HEK293T (cell line): ENCODE measurements around the gene PIK3CD.

Experiments used
- BHLHE40 ChIP-seq: fragments of 450-650 bp; IDR thresholded peaks from 2 replicates; pipeline ENCODE4 v1.6.1; 2016; ENCODE audit warnings: mild to moderate bottlenecking, moderate library complexity, borderline replicate concordance
- FOXA1 ChIP-seq: fragments of 450-650 bp; IDR thresholded peaks from 2 replicates; pipeline ENCODE4 v1.6.1; 2016; ENCODE audit warnings: mild to moderate bottlenecking
- L3MBTL2 ChIP-seq: fragments of 450-650 bp; conservative IDR thresholded peaks from 2 replicates; pipeline ENCODE4 v1.6.1; 2016; ENCODE audit warnings: mild to moderate bottlenecking
- NFRKB ChIP-seq: fragments of 450-650 bp; IDR thresholded peaks from 2 replicates; pipeline ENCODE4 v1.6.1; 2016; ENCODE audit warnings: mild to moderate bottlenecking, moderate library complexity
- PKNOX1 ChIP-seq: fragments of 450-650 bp; IDR thresholded peaks from 2 replicates; pipeline ENCODE4 v1.6.1; 2016
- SP1 ChIP-seq: fragments of 450-650 bp; IDR thresholded peaks from 2 replicates; pipeline ENCODE4 v1.6.1; 2017
- ZNF384 ChIP-seq: fragments of 450-650 bp; IDR thresholded peaks from 2 replicates; pipeline ENCODE4 v1.6.1; 2016

- no peak for TF ChIP-seq FOXA1
- TF ChIP-seq BHLHE40 = no peak
- no peak for TF ChIP-seq ZNF384
- TF ChIP-seq NFRKB = no peak
- TF ChIP-seq SP1 = no peak
- no peak for TF ChIP-seq L3MBTL2
- TF ChIP-seq PKNOX1 = no peak
Measured at GRCh38 chr1:9715536-9716226, 64.2 kb downstream of the PIK3CD start.
